D721Med (cell line): ENCODE results near the gene AVPR2.

Experiments used
- DNase-seq: peaks from one replicate; pipeline ENCODE4 v3.0.0; 2011; ENCODE audit warnings: low spot score; ENCODE audit not compliant: insufficient read length
- FAIRE-seq: peaks from 2 replicates; lab custom pipeline; 2011; peaks lifted over from hg19 to GRCh38; lab: Jason Lieb, UNC
- CTCF ChIP-seq: IDR thresholded peaks from 2 replicates; pipeline ENCODE4 v1.5.1; 2012; ENCODE audit warnings: mild to moderate bottlenecking, control low read depth; ENCODE audit not compliant: insufficient read depth; ENCODE audit errors: missing control alignments

AVPR2 gene

DNA sequence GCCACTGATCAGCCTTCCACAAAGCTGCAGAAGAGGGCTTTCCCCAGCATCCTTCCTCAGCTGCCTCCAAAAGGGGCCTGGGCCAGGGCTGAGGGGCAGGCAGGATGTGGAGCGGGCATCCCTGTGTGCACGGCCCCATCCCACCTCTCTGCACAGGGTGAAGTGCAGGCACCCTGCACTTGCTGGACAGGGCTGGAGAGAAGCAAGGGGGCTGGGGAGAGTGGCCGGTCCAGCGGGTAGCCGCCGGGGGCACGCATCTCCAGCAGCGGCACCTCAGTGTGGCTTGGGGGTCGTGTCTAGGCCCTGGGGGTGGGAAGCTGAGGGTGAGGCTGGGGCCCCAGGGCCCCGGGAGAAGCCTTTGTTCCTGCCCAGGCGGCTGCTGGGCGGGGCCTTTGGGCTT is 3.0 kb downstream of the AVPR2 start:
- DNase-seq (no peak), FAIRE-seq (no peak)
- no peak for TF ChIP-seq CTCF

GRCh38 chrX:153908219-153908860 is 3.9 kb downstream of the AVPR2 start:
- FAIRE-seq (no peak), DNase-seq (no peak)
- no peak for TF ChIP-seq CTCF

DNA sequence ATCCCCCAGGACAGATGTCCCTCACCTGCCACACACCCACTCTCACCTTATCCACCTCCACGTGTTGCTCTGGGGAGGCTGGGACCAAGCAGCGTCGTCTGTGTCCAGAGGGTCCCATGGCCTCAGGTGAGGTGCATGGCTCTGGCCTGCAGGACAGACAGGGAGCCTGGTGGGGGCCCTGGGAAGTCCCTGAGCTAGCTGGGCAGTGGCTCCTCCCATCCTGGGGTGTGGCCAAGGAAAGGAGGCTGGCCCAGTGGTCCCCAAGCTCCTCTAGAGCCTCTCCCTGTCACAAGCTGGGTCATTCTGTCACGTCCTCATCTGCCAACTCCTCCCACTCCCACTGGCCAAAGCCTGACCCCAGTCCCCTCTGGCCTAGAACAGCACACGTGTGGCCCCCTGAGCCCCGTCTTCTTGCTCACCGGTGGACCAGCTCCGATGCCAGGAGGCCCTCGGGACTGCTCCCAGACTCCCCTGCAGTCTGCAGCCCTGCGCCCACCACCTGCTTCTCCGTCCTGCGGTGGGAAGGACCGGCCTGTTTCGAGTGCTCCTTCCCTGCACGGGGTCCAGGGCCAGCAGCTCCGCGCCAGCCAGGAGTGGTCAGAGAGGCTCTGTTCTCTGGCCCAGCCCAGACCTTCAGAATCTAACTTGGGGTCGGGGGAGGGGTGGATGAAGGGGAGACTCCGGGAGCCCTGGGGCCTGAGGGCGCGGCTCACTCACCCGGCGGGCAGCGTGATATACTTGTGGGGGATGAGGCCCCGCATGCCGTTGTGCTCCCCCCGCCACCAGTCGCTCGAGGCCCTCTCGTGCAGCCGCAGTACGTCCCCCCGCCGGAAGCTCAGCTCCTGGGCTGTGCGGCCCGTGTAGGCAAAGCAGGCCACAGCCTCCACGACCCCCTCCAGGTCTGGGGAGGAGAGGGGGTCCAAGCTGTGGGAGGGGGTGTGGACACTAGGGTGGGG is 4.8 kb downstream of the AVPR2 start:
- DNase-seq (no peak), FAIRE-seq (no peak)
- TF ChIP-seq CTCF = no peak

DNA sequence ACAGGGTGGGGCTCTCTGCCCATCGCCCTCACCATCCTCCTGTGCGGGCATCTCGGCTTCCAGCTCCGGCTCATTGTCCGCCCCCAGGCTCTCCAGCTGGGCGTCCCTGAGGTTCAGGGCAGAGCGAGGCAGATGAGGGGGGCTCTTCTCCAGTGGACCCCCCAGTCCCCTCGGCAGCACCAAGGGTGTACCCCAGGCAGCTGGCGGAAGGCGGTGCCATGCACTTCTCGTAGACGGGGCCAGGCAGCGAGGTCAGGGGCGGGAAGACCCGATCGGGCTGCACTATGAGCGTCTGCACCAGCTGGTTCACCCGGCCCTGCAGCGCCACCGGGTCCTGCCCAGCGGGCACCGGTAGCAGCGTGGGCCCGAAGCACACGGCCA is 5.5 kb downstream of the AVPR2 start:
- no peak for TF ChIP-seq CTCF
- FAIRE-seq = no peak

GRCh38 chrX:153910446-153910845 is 6.0 kb downstream of the AVPR2 start:
- FAIRE-seq (no peak), DNase-seq (no peak)
- TF ChIP-seq CTCF = no peak

More for the DNA sequence above, 5.5 kb downstream of the AVPR2 start:
- no peak for DNase-seq

GRCh38 chrX:153911798-153912197 is 7.3 kb downstream of the AVPR2 start:
- no peak for DNase-seq
- no peak for TF ChIP-seq CTCF
- FAIRE-seq = no peak
